Aorta (tissue), 5 donors: ENCODE data around the gene TRIM58. TPM values are rescaled to one million over a fixed set of nuclear protein-coding genes. Genes with fewer than 3 reads are reported as not detected.

Experiments used
- ATAC-seq: fragments of 200-7000 bp; cut with Tn5 transposase; one replicate; pipeline ENCODE4 v1.9.1; 2022; ENCODE audit warnings: moderate library complexity; ENCODE audit not compliant: low FRiP score
- DNase-seq, 2 donors: peaks; one replicate each; pipeline ENCODE4 v3.0.0-alpha.2; 2020
- H3K27ac ChIP-seq, 2 donors: one replicate each; pipeline ENCODE4 v1.5.1; 2013; ENCODE audit warnings: low read length in 2 of 2, mild to moderate bottlenecking in 2 of 2, moderate library complexity in 2 of 2, control low read depth in 1 of 2, inconsistent platforms in 1 of 2, low read depth in 1 of 2
- H3K27me3 ChIP-seq, 2 donors: one replicate each; pipeline ENCODE4 v1.6.1; 2013; ENCODE audit warnings: control low read depth in 1 of 2, low read length in 1 of 2, mild to moderate bottlenecking in 1 of 2, moderate library complexity in 1 of 2; ENCODE audit not compliant: insufficient read depth in 2 of 2, control insufficient read depth in 1 of 2
- H3K36me3 ChIP-seq, 2 donors: one replicate each; pipeline ENCODE4 v1.6.1; 2013; ENCODE audit warnings: control low read depth in 1 of 2, low read length in 1 of 2, mild to moderate bottlenecking in 1 of 2; ENCODE audit not compliant: insufficient read depth in 2 of 2, control insufficient read depth in 1 of 2
- H3K4me1 ChIP-seq, 2 donors: one replicate each; pipeline ENCODE4 v1.6.1; 2013; ENCODE audit warnings: low read length in 2 of 2, control low read depth in 1 of 2, mild to moderate bottlenecking in 1 of 2, moderate library complexity in 1 of 2; ENCODE audit not compliant: insufficient read depth in 2 of 2, control insufficient read depth in 1 of 2
- H3K4me3 ChIP-seq, 2 donors: one replicate each; pipeline ENCODE4 v1.5.1; 2013; ENCODE audit warnings: low read length in 2 of 2, control low read depth in 1 of 2, mild to moderate bottlenecking in 1 of 2
- H3K9me3 ChIP-seq: one replicate; pipeline ENCODE4 v1.6.1; 2013; ENCODE audit warnings: mild to moderate bottlenecking, low read length; ENCODE audit not compliant: control insufficient read depth
- WGBS, 2 donors: extraction: QIAGEN DNeasy Blood & Tissue Kit; methylation state at CpG; one replicate each; pipeline ENCODE4 v1.1.7; 2013; 5-methylcytosine and 5-hydroxymethylcytosine counted together
- intact Hi-C, 2 donors: fragments of 100-400 bp; cut with DNase I; formaldehyde crosslinking; loops; one replicate each; pipeline versions ENCODE4 v1.14.2 to v1.15.0; 2022
- polyA plus RNA-seq, 2 donors: library from polyadenylated mRNA; stranded (reverse); fragments of 200-250 nt; gene quantifications; one replicate each; pipeline ENCODE4 v1.2.3, GENCODE V29; 2013
- total RNA-seq, 2 donors: library from RNA; stranded (reverse); fragmentation: NEBNext Ultra II Directional; extraction: Animal tissue kit (Norgen Biotek cat#: 25700); gene quantifications; one replicate each; pipeline ENCODE4 v1.2.1, GENCODE V29; 2021
- donor health status: healthy with polysubstance abuse.
- donor health status: Bipolar disorder and iron deficiency.
- donor health status: DM: no; HTN: no; CAD: no.
- donor health status: DM: no; HTN: no; CAD: no.
- donor health status: DM: yes; HTN: yes; CAD: no.

Gene TRIM58
- total and polyA plus RNA-seq, 4 donors = 0.38 to 3.2 (median 1.3) TPM; not detected in 1

DNA sequence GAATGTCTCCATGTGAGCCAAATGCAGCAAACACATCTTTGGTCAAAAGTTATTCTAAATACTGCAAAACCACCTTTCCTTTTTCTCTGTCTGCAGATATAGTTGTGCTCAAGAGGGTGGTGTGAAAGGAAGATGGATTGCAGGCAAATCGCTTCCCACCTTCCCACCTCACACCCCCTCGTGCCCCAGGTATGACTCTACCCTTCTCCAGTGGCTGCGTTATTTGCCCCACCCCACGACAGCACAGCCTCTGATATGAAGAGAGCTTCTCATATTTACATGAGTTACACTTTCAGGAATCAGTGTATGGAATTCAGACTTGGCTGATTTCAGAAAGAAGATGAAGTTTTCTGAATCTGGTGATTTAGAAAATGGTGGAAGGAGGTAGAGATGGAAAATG, 5.8 kb downstream of the TRIM58 start:
- ATAC-seq = no peak
- intact Hi-C loops = no loop called here
- WGBS, 2 donors = 70 to 77% methylated on average over 4 of the region's 4 CpGs
- H3K27me3 ChIP-seq = no peaks in the 10 kb centered on the region
- H3K4me1 ChIP-seq = no peaks in the 10 kb centered on the region
- no peak overlapping the region for H3K27ac ChIP-seq
- no peaks in the 10 kb centered on the region for H3K9me3 ChIP-seq
- H3K36me3 ChIP-seq = no peaks in the 10 kb centered on the region
- no peak overlapping the region for H3K4me3 ChIP-seq
- DNase-seq = no peak

DNA sequence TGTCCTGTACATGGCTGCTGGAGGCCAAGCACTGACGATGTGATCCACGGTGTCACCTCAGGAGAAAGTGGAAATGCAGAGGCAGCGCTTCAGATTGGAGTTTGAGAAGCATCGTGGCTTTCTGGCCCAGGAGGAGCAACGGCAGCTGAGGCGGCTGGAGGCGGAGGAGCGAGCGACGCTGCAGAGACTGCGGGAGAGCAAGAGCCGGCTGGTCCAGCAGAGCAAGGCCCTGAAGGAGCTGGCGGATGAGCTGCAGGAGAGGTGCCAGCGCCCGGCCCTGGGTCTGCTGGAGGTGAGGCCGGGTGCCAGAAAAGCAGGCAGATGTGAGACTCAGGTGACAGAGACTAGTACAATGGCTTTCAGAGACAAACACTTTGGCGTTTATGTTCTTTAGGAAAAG, 7.7 kb downstream of the TRIM58 start:
- WGBS, 2 donors = 85 to 86% methylated on average over 17 of the region's 17 CpGs
- ATAC-seq (no peak), DNase-seq (no peak)
- Histone ChIP-seq H3K4me3 (no peak overlapping the region), H3K4me1 (no peaks in the 10 kb centered on the region), H3K36me3 (no peaks in the 10 kb centered on the region), H3K9me3 (peaks cover 1% of the 10 kb centered on the region), H3K27ac (no peak overlapping the region), H3K27me3 (no peaks in the 10 kb centered on the region)
- intact Hi-C loops = no loop called here

DNA sequence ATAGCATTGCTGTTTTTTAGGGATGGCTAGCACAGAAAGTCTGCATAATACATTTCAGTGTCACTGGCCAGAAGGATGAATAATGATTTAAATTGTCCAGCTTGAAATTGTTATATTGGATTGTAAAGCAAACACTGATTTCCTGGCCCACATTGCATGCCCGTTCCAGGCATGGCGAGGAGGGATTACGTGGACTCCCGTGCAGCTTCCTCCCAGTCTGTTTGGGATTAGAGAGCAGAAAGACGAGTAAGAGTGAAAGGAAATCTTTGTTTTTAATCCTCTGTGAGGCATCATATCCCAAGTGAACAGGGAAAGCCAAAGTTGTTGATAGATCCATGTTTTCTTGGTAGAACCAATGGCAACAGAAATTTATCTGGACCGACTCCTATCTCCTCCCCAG, 8.4 kb downstream of the TRIM58 start:
- no peak overlapping the region for H3K27ac ChIP-seq
- no peaks in the 10 kb centered on the region for H3K27me3 ChIP-seq
- H3K36me3 ChIP-seq = no peaks in the 10 kb centered on the region
- H3K9me3 ChIP-seq = peaks cover 3% of the 10 kb centered on the region
- ATAC-seq = no peak
- H3K4me3 ChIP-seq = no peak overlapping the region
- H3K4me1 ChIP-seq = no peaks in the 10 kb centered on the region
- 39 to 53% methylated on average over 6 of the region's 6 CpGs for WGBS, 2 donors
- DNase-seq = no peak
- intact Hi-C loops = no loop called here

DNA sequence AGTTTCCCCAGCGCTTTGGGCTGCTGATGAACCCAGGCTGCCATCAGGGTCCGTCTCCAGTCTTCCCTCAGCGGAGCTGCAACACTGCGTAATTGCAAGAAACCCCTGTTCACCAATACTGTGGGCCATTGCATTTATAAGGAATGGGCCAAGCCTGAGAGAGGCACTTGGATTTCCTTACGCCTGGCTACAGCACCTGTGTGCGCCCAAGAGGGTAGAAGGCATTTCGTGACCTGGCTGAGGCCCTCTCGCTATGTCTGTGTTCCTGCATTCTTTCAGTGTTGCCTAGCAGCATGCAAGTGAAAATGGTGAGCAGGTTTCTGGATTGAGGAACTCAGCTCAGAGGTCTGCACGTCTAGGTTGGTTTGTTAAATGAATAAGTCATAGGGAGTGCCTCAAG, 26.4 kb downstream of the TRIM58 start:
- H3K36me3 ChIP-seq = no peaks in the 10 kb centered on the region
- DNase-seq (no peak), ATAC-seq (no peak)
- WGBS, 2 donors = 78 to 87% methylated on average over 9 of the region's 9 CpGs
- H3K4me1 ChIP-seq = no peaks in the 10 kb centered on the region
- H3K4me3 ChIP-seq = no peak overlapping the region
- H3K27ac ChIP-seq = no peak overlapping the region
- H3K27me3 ChIP-seq = no peaks in the 10 kb centered on the region
- intact Hi-C loops = no loop called here
- H3K9me3 ChIP-seq = peaks cover 1% of the 10 kb centered on the region

DNA sequence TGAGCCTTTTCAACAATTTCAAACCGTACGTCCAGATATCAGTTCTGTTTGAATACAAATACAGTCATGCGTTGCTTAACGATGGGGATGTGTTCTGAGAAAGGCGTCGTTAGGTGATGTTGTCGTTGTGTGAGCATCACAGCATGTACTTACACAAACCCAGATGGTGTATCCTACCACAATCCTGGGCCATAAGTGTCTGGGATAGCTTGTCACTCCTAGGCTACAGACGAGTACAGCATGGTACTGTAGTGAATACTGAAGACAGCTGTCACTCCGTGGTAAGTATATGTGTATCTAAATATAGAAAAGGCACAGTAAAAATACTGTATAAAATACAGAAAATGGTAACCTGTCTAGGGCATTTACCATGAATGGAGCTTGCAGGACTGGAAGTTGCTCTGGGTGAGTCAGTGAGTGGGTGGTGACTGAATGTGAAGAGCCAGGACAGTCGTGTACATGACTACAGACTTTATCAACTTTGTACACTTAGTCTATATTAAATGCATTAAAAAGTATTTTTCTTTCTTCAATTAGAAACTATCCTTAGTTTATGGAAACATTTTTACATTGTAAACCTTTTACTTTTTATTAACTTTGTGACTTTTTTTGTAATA, 27.9 kb downstream of the TRIM58 start:
- no peak for ATAC-seq
- H3K4me1 ChIP-seq = no peaks in the 10 kb centered on the region
- no peaks in the 10 kb centered on the region for H3K27me3 ChIP-seq
- WGBS, 2 donors = 84% methylated on average over 10 of the region's 10 CpGs
- intact Hi-C loops = no loop called here
- H3K27ac ChIP-seq = no peak overlapping the region
- H3K9me3 ChIP-seq = no peaks in the 10 kb centered on the region
- DNase-seq = no peak
- no peaks in the 10 kb centered on the region for H3K36me3 ChIP-seq
- no peak overlapping the region for H3K4me3 ChIP-seq

DNA sequence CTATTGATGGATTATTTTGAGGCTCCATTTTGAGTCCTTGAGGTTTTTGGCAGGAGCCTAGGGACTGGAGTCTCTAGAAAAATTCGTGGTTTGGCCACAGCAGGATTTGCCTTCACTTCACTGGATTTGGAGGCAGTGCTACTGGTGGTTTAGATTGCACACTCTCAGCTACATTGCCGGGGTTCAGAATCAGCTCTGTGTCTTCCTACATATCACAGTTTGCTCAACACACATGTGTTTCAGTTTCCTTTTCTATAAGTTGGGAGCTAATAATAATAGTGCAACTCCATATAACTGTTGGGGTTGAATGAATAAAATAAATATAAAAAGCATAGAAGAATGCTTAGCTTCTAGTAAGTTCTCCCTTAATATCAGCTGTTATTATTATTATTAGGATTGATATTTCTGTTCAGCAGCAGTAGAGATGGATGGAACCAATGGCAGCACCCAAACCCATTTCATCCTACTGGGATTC, 38.2 kb downstream of the TRIM58 start, which contains the start of gene OR2W3:
TSS of gene OR2W3 (plus strand) at position 425 of the 475 bp plus-strand sequence. CDS start at position 425, 0 bp downstream.
- H3K9me3 ChIP-seq = no peaks in the 10 kb centered on the region
- intact Hi-C loops = no loop called here
- DNase-seq (no peak), ATAC-seq (no peak)
- 42 to 43% methylated on average over 2 of the region's 2 CpGs for WGBS, 2 donors
- no peak within 1 kb of the TSS for H3K4me3 ChIP-seq
- no peaks in the 10 kb centered on the region for H3K36me3 ChIP-seq
- H3K27me3 ChIP-seq = no peaks in the 10 kb centered on the region
- no peak within 1 kb of the TSS for H3K27ac ChIP-seq
- H3K4me1 ChIP-seq = no peaks in the 10 kb centered on the region

DNA sequence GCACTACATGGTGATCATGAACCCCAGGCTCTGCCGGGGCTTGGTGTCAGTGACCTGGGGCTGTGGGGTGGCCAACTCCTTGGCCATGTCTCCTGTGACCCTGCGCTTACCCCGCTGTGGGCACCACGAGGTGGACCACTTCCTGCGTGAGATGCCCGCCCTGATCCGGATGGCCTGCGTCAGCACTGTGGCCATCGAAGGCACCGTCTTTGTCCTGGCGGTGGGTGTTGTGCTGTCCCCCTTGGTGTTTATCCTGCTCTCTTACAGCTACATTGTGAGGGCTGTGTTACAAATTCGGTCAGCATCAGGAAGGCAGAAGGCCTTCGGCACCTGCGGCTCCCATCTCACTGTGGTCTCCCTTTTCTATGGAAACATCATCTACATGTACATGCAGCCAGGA, 39.0 kb downstream of the TRIM58 start:
- 86 to 92% methylated on average over 14 of the region's 14 CpGs for WGBS, 2 donors
- intact Hi-C loops = no loop called here
- no peaks in the 10 kb centered on the region for H3K27me3 ChIP-seq
- no peaks in the 10 kb centered on the region for H3K9me3 ChIP-seq
- no peak for DNase-seq
- no peaks in the 10 kb centered on the region for H3K36me3 ChIP-seq
- H3K4me1 ChIP-seq = no peaks in the 10 kb centered on the region
- no peak overlapping the region for H3K4me3 ChIP-seq
- ATAC-seq = no peak
- no peak overlapping the region for H3K27ac ChIP-seq

DNA sequence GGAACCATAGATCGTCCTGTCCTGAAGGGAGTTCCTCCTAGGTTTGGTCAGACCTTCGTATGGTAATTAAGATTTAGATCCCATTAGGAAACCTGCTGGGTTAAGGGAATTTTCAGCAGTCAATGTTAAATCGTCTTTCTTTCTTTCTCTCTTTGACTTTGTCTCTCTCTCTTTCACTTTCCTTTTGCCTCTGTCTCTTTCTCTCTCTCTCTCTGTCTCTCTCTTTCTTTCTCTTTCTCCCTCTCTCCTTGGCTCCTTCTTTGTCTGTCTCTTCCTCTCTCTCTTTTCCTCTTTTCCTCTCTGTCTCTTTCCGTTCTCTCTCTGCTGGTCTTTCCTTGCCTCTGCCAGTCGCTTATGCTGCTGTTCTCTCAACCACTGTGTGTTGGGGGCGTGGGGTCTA, 47.1 kb downstream of the TRIM58 start:
- H3K27me3 ChIP-seq = no peaks in the 10 kb centered on the region
- ATAC-seq = no peak
- H3K4me3 ChIP-seq = no peak overlapping the region
- no peak overlapping the region for H3K27ac ChIP-seq
- intact Hi-C loops = no loop called here
- no peaks in the 10 kb centered on the region for H3K36me3 ChIP-seq
- no peaks in the 10 kb centered on the region for H3K9me3 ChIP-seq
- no peaks in the 10 kb centered on the region for H3K4me1 ChIP-seq
- WGBS, 2 donors = 73 to 76% methylated on average over 6 of the region's 6 CpGs
- DNase-seq = no peak

DNA sequence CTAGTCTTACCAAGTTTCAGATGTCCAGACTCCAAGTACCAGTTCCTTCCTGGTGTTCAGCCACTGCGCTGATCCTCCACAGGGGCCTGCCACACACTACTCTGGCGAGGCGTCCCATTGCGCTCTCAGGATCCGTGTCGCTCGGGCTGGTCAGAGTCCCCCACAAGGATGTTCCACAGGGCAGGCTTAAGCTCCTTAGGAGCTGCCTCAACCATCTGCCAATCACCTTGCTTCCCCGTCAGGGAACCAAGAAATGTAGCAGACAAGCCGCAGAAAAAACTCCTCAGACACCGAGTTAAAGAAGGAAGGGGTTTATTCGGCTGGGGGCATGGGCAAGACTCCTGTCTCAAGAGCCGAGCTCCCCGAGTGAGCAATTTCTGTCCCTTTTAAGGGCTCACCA, 48.2 kb downstream of the TRIM58 start:
- DNase-seq (no peak), ATAC-seq (no peak)
- intact Hi-C loops = no loop called here
- no peaks in the 10 kb centered on the region for H3K27me3 ChIP-seq
- 87 to 93% methylated on average over 13 of the region's 13 CpGs for WGBS, 2 donors
- H3K4me1 ChIP-seq = no peaks in the 10 kb centered on the region
- H3K4me3 ChIP-seq = no peak overlapping the region
- no peaks in the 10 kb centered on the region for H3K9me3 ChIP-seq
- H3K36me3 ChIP-seq = no peaks in the 10 kb centered on the region
- no peak overlapping the region for H3K27ac ChIP-seq
